ENCODE data around the gene PLIN4. TPM values are rescaled to one million over a fixed set of nuclear protein-coding genes. Genes with fewer than 3 reads are reported as not detected.

The PLIN4 gene
- total RNA-seq, 4 donors from 2014 or later, result 519 to 1,574 (median 929) TPM

- TF ChIP-seq CTCF (IDR thresholded peaks at IDR 0.05; ENCODE audit: low read depth), result no peak
Measured at GRCh38 chr19:4456476-4456842, 61.8 kb downstream of the PLIN4 start.

- TF ChIP-seq CTCF (IDR thresholded peaks at IDR 0.05; ENCODE audit: low read depth), result no peak
Measured at GRCh38 chr19:4455719-4456475, 62.4 kb downstream of the PLIN4 start.

- no peak for TF ChIP-seq CTCF (IDR thresholded peaks at IDR 0.05; ENCODE audit: low read depth)
Measured at GRCh38 chr19:4454747-4455718, 63.3 kb downstream of the PLIN4 start.

DNA sequence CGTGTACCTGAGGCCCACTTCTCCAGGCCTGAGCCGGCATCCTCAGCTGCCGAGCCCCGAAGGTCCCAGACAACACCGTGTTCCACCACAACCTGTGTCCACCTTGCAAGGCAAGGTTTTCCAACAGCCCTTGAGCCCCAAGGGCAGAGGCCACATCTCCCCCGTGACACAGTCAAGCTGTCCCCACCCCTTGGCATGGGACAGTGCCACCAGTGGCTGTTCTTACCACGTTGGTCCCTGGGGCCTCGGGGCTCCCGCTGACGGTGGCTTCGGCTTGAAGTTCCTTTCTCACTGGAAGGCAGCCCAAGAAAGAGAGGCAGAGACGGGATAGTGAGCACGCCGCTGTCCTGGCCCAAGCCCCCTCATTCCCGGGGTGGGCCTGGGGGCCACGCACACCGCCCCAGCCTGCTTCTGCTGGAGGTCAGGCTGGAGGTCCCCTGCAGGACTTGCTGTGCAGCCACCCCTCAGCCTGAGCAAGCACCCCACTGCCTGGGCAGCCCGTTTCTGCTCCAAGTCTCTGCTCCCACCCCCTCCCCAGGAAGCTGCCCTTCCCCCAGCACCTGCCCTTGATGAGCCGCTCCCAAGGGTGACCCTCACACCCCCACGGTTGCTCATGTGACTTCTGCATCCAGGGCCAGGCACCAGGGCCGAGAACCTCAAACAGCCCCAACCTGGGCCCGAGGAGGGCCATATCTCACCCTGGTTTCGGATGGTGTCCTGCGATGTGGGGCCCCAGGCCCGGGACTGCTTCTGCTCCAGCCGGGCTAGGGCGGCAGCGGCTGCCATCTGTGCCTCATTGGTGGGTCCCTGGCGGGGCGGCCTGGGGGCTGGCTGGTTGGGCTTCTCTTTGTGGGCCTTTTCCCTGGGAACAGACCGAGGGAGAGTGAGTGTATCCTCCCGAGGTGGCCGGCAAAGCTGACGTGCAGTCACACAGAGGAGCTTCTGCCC is 64.8 kb downstream of the PLIN4 start:
- no peak for TF ChIP-seq CTCF (IDR thresholded peaks at IDR 0.05; ENCODE audit: low read depth)

GRCh38 chr19:4452230-4452990 is 65.9 kb downstream of the PLIN4 start:
- no peak for TF ChIP-seq CTCF (IDR thresholded peaks at IDR 0.05; ENCODE audit: low read depth)

Other genes starting within 250 kb of the PLIN4 start
- not detected for gene SHD, start 239.2 kb downstream of the PLIN4 start, total RNA-seq
- gene TMIGD2, start 216.1 kb downstream of the PLIN4 start, total RNA-seq, result under 1 TPM in 1 of 4 donors, not detected in 3; 0.34 TPM
- not detected for gene FSD1, start 213.9 kb downstream of the PLIN4 start, total RNA-seq
- 1 to 10 TPM; 1.5 to 2.9 (median 1.8) TPM for gene STAP2, start 179.7 kb downstream of the PLIN4 start, total RNA-seq
- 10 to 100 TPM in 1 of 4 donors, 1 to 10 TPM in 3; 3.8 to 13.2 (median 8.4) TPM for gene MPND, start 174.9 kb downstream of the PLIN4 start, total RNA-seq
- 10 to 100 TPM; 28.7 to 43.9 (median 36.4) TPM for gene SH3GL1, start 117.9 kb downstream of the PLIN4 start, total RNA-seq
- 10 to 100 TPM in 1 of 4 donors, 1 to 10 TPM in 3; 4.8 to 13.0 (median 6.3) TPM for gene CHAF1A, start 115.8 kb downstream of the PLIN4 start, total RNA-seq
- gene UBXN6, start 60.7 kb downstream of the PLIN4 start, total RNA-seq, result 100 to 1,000 TPM in 2 of 4 donors, 10 to 100 TPM in 2; 85.0 to 149 (median 102) TPM
- gene HDGFL2, start 46.2 kb downstream of the PLIN4 start, total RNA-seq, result 10 to 100 TPM; 15.5 to 39.7 (median 26.9) TPM
- 100 to 1,000 TPM in 1 of 4 donors, 10 to 100 TPM in 3; 23.8 to 153 (median 32.8) TPM for gene PLIN5, start 16.7 kb upstream of the PLIN4 start, total RNA-seq
- gene LRG1, start 21.6 kb upstream of the PLIN4 start, total RNA-seq, result 1 to 10 TPM in 3 of 4 donors, under 1 TPM in 1; 0.65 to 2.0 (median 1.3) TPM
- gene SEMA6B, start 41.2 kb upstream of the PLIN4 start, total RNA-seq, result 10 to 100 TPM in 1 of 4 donors, 1 to 10 TPM in 3; 2.6 to 12.8 (median 5.2) TPM
- gene TNFAIP8L1, start 121.0 kb upstream of the PLIN4 start, total RNA-seq, result 1 to 10 TPM; 1.5 to 7.0 (median 2.1) TPM
- gene MYDGF, start 151.9 kb upstream of the PLIN4 start, total RNA-seq, result 10 to 100 TPM; 32.4 to 45.6 (median 35.4) TPM
- gene DPP9, start 205.4 kb upstream of the PLIN4 start, total RNA-seq, result 100 to 1,000 TPM in 1 of 4 donors, 10 to 100 TPM in 3; 31.1 to 109 (median 48.6) TPM